CD4-positive, alpha-beta T cell treated with Interleukin-4 for 1 hour (primary cell): ENCODE measurements around the gene PCNX3.

Experiments used
- DNase-seq, 2 donors: peaks; one replicate each; pipeline ENCODE4 v3.0.0-alpha.2; 2020 to 2022

Gene PCNX3

DNA sequence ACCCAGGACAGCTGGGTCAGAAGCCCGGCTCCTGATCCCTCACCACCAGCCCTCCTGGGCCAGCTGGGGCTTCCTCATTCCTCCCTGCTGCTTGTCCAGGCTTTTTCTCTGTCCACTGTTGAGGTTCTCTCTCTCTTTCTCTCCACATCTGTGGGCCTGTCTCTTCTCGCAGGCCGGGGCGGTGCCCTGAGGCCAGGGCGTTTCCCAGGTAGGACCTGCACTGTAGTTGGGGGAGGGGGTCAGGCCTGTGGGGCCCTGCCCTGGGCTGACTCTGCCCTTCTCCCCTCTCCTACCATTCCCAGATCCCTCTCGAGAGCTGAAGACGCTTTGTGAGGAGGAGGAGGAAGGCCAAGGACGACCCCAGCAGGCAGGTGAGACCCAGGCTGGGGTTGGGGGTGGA, 34.8 kb upstream of the PCNX3 start:
- DNase-seq = no peak

GRCh38 chr11:65581928-65582327, 33.6 kb upstream of the PCNX3 start:
- DNase-seq = no peak

- no peak for DNase-seq
Measured at GRCh38 chr11:65583589-65583988, 32.0 kb upstream of the PCNX3 start.

GRCh38 chr11:65584106-65584505, 31.5 kb upstream of the PCNX3 start:
- DNase-seq = no peak

DNA sequence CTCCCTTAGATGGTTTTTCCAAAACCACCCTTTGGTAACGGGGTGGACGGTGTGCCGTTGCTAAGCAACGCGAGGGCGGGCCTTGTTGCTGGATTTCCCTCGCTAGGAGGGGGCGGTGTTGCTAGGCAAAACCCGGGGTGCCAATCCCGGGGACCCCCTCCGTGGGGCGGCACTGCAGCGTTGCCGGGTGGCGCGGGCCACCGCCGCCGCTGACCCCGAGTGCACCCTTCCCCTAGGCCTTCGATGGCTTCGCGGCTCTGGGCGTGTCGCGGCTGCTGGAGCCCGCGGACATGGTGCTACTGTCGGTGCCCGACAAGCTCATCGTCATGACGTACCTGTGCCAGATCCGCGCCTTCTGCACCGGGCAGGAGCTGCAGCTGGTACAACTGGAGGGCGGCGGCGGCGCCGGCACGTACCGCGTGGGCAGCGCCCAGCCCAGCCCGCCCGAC, 30.8 kb upstream of the PCNX3 start:
- DNase-seq = no peak

- no peak for DNase-seq
Measured at GRCh38 chr11:65585396-65586246, 30.0 kb upstream of the PCNX3 start.

- no peak for DNase-seq
Measured at GRCh38 chr11:65586247-65586630, 29.3 kb upstream of the PCNX3 start.

GRCh38 chr11:65586676-65587075, 28.9 kb upstream of the PCNX3 start:
- DNase-seq = no peak

DNA sequence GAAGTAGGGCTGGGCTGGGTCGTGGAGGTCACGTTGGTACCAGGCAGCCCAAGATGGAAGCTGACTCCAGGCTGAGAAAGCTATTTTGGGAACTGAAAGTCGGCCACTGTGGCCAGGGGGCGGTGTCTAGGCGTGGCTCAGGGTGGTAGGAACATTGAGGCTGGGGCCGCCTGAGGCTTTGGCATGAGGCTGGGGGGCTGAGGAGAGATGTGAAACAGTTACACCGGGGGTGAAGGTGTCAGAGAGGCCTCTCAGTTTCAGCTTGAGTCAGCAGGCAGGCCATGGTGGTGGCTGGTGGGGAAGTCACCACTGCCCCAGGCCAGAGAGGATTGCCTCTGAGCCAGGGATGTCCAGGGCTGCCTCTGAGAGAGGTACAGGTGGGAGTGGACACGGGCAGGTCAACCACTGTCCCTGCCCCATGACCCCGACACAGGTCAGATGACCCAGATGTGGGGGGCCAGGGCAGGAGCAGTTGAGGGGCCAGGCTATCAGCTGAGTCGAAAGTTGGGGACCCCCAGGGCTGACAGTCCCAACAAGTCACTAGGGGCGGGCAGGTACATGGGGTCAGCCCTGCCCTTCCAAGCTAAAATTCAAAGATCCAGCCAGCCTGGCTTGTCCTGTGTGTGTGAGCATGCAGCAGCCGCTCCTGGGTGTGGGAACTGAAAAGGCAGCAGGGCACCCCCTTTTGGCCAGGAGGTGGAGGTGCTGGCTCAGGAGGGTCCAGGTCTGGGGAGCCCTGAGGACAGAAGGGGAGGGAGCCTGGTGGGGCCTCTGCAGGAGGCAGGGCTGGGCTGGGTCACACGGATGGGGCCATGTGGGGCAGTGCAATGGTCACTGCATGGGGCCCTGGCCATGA, 27.1 kb upstream of the PCNX3 start:
- peak; percentile 84 to 85 for DNase-seq

- DNase-seq = peak; percentile 48
Measured at GRCh38 chr11:65589444-65590239, 25.9 kb upstream of the PCNX3 start.

GRCh38 chr11:65590240-65590738, 25.3 kb upstream of the PCNX3 start:
- no peak for DNase-seq

- no peak for DNase-seq
Measured at GRCh38 chr11:65591939-65592857, 23.4 kb upstream of the PCNX3 start.

DNA sequence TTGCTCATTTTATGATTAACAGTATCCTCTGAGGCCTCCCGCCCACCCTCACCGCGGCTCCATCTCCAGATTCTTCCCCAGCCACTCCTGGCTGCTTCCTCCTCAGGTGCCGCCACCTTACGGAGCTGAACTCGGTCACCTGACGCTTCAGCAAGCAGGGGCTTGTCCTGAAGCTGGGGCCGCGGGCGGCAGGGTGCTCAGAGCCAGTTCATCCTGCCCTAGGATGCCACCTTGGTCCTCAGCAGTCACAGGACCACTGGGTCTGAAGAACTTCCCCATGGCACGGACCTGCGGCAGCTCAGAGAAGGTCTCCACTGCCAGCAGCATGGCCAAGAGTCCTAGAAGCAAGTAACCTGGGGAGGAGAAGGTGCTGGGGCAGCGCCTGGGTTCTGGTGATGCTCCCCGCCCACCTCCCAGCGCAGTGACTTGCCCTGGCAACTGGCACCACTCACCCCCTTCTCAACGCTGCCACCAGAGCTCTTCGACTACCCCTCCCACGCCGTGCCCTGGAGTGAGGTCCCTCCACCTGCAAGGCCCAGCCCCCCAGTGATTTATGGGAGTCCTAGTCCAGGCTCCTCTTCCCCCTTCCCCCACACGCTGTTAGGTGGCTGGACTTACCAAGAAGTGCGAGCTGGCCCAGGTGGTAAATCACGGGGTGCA, 22.6 kb upstream of the PCNX3 start:
- no peak for DNase-seq

- peak; percentile 48 to 54 for DNase-seq
Measured at GRCh38 chr11:65593518-65594414, 21.8 kb upstream of the PCNX3 start.

DNA sequence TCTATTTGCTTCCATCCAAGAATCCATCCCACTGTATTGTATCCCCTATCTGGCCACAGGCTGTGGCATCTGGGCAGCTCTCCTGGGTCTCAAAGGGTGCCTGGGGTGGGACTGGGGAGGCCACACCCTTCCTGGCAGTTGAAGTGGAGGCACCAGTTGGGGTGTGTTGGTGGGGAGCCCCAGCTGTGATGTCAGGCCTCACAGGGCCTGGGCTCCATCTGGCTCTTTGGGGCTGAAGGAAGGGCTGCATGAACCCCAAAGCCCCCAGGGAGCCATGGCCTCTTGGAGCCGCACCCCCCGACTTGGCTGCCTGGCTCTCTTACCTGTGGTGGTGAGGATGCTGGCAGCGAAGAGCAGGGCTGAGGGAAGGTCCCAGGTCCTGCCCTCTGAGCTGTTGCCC, 20.4 kb upstream of the PCNX3 start:
- DNase-seq = no peak

GRCh38 chr11:65595543-65596281, 19.9 kb upstream of the PCNX3 start, which contains the start of gene KCNK7:
KCNK7 (minus strand) TSS chr11:65595800; CDS start chr11:65595772, 28 bp downstream.
- no peak for DNase-seq

- DNase-seq = no peak
Measured at GRCh38 chr11:65596520-65596919, 19.1 kb upstream of the PCNX3 start.

GRCh38 chr11:65598258-65598699, 17.3 kb upstream of the PCNX3 start:
- no peak for DNase-seq
